ENCODE data around the gene BMPER.

- no peak for TF ChIP-seq CTCF (conservative IDR thresholded peaks at IDR 0.05)
- no peak for TF ChIP-seq ZFX (IDR thresholded peaks at IDR 0.05)
These were observed 63.3 kb downstream of the BMPER start for GRCh38 chr7:33968591-33968990.
